Suprapubic skin (tissue), 3 donors: ENCODE results near the gene OR8A1.

Experiments used
- EP300 ChIP-seq: sonication (generic); formaldehyde crosslinking; IDR thresholded peaks from one replicate; pipeline ENCODE4 v1.6.1; 2017; ENCODE audit warnings: antibody characterized with exemption
- POLR2A ChIP-seq, 2 donors: fragments of 450-650 bp; IDR thresholded peaks; one replicate each; pipeline ENCODE4 v1.6.1; 2017; ENCODE audit warnings: antibody characterized with exemption in 2 of 2, mild to moderate bottlenecking in 2 of 2, moderate library complexity in 2 of 2
- TF ChIP-seq, protein P1 (sequence below), 2 donors: fragments of 200-600 bp in 1 of 2; fragments of 450-650 bp in 1 of 2; sonication (generic) in 1 of 2; IDR thresholded peaks; one replicate each; pipeline ENCODE4 v1.5.1; 2016 to 2019; ENCODE audit warnings: antibody characterized with exemption in 2 of 2, mild to moderate bottlenecking in 1 of 2, moderate library complexity in 1 of 2

GRCh38 chr11:124520550-124520854, 49.3 kb upstream of the OR8A1 start:
- TF ChIP-seq, protein P1, sequence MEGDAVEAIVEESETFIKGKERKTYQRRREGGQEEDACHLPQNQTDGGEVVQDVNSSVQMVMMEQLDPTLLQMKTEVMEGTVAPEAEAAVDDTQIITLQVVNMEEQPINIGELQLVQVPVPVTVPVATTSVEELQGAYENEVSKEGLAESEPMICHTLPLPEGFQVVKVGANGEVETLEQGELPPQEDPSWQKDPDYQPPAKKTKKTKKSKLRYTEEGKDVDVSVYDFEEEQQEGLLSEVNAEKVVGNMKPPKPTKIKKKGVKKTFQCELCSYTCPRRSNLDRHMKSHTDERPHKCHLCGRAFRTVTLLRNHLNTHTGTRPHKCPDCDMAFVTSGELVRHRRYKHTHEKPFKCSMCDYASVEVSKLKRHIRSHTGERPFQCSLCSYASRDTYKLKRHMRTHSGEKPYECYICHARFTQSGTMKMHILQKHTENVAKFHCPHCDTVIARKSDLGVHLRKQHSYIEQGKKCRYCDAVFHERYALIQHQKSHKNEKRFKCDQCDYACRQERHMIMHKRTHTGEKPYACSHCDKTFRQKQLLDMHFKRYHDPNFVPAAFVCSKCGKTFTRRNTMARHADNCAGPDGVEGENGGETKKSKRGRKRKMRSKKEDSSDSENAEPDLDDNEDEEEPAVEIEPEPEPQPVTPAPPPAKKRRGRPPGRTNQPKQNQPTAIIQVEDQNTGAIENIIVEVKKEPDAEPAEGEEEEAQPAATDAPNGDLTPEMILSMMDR (IDR thresholded peaks at IDR 0.05) = no peak
- TF ChIP-seq POLR2A (IDR thresholded peaks at IDR 0.05) (no peak), EP300 (no peak)
